Measurements from ENCODE around the gene AMBP.

AMBP gene

GRCh38 chr9:114056527-114056926 is 21.6 kb downstream of the AMBP start:
- no peaks in the 10 kb centered on the region for H3K9me3 ChIP-seq (ENCODE audit: low read length)
- no peak overlapping the region for H3K9ac ChIP-seq (ENCODE audit: low read length)
- no peaks in the 10 kb centered on the region for H4K20me1 ChIP-seq (ENCODE audit: insufficient read depth, low read length)
- H3K27ac ChIP-seq (ENCODE audit: low read depth, low read length, poor library complexity, severe bottlenecking), result no peak overlapping the region
- no peak overlapping the region for H3K4me2 ChIP-seq (ENCODE audit: low read length)
- H3K4me3 ChIP-seq (ENCODE audit: low read depth, low read length, poor library complexity, severe bottlenecking), result no peak overlapping the region
- H3K4me1 ChIP-seq (ENCODE audit: insufficient read depth, low read length, severe bottlenecking), result no peaks in the 10 kb centered on the region
- H2AFZ ChIP-seq (ENCODE audit: low read length), result no peak overlapping the region
- TF ChIP-seq EZH2 (IDR thresholded peaks at IDR 0.05; ENCODE audit: borderline replicate concordance, low read length), result no peak
- no peak for TF ChIP-seq CTCF (IDR thresholded peaks at IDR 0.05; ENCODE audit: low read length)
- H3K9me2 ChIP-seq (ENCODE audit: low read depth, low read length), result no peaks in the 10 kb centered on the region
- H3K36me3 ChIP-seq (ENCODE audit: insufficient read depth, low read length), result no peaks in the 10 kb centered on the region
- no peaks in the 10 kb centered on the region for H3K79me2 ChIP-seq (ENCODE audit: insufficient read depth, low read length)
- no peaks in the 10 kb centered on the region for H3K27me3 ChIP-seq (ENCODE audit: insufficient read depth, low read length)
- no peaks in the 10 kb centered on the region for H3F3A ChIP-seq (ENCODE audit: insufficient read depth, low read length)

GRCh38 chr9:114055894-114056293 is 22.2 kb downstream of the AMBP start:
- Histone ChIP-seq H3K4me2 (ENCODE audit: low read length) (no peak overlapping the region), H3K36me3 (ENCODE audit: insufficient read depth, low read length) (no peaks in the 10 kb centered on the region), H3K9ac (ENCODE audit: low read length) (no peak overlapping the region), H3K9me3 (ENCODE audit: low read length) (no peaks in the 10 kb centered on the region), H3K79me2 (ENCODE audit: insufficient read depth, low read length) (no peaks in the 10 kb centered on the region), H3K27me3 (ENCODE audit: insufficient read depth, low read length) (no peaks in the 10 kb centered on the region), H3F3A (ENCODE audit: insufficient read depth, low read length) (no peaks in the 10 kb centered on the region), H3K9me2 (ENCODE audit: low read depth, low read length) (no peaks in the 10 kb centered on the region), H3K27ac (ENCODE audit: low read depth, low read length, poor library complexity, severe bottlenecking) (no peak overlapping the region), H2AFZ (ENCODE audit: low read length) (no peak overlapping the region), H4K20me1 (ENCODE audit: insufficient read depth, low read length) (no peaks in the 10 kb centered on the region), H3K4me1 (ENCODE audit: insufficient read depth, low read length, severe bottlenecking) (no peaks in the 10 kb centered on the region), H3K4me3 (ENCODE audit: low read depth, low read length, poor library complexity, severe bottlenecking) (no peak overlapping the region)
- TF ChIP-seq EZH2 (IDR thresholded peaks at IDR 0.05; ENCODE audit: borderline replicate concordance, low read length) (no peak), CTCF (IDR thresholded peaks at IDR 0.05; ENCODE audit: low read length) (no peak)

GRCh38 chr9:114055061-114055460 is 23.0 kb downstream of the AMBP start:
- no peak overlapping the region for H3K9ac ChIP-seq (ENCODE audit: low read length)
- no peak overlapping the region for H3K4me2 ChIP-seq (ENCODE audit: low read length)
- no peaks in the 10 kb centered on the region for H3K9me2 ChIP-seq (ENCODE audit: low read depth, low read length)
- H3K4me1 ChIP-seq (ENCODE audit: insufficient read depth, low read length, severe bottlenecking), result no peaks in the 10 kb centered on the region
- H3K79me2 ChIP-seq (ENCODE audit: insufficient read depth, low read length), result no peaks in the 10 kb centered on the region
- TF ChIP-seq CTCF (IDR thresholded peaks at IDR 0.05; ENCODE audit: low read length), result no peak
- no peak for TF ChIP-seq EZH2 (IDR thresholded peaks at IDR 0.05; ENCODE audit: borderline replicate concordance, low read length)
- no peak overlapping the region for H2AFZ ChIP-seq (ENCODE audit: low read length)
- H3K27ac ChIP-seq (ENCODE audit: low read depth, low read length, poor library complexity, severe bottlenecking), result no peak overlapping the region
- no peaks in the 10 kb centered on the region for H3K9me3 ChIP-seq (ENCODE audit: low read length)
- H3F3A ChIP-seq (ENCODE audit: insufficient read depth, low read length), result no peaks in the 10 kb centered on the region
- no peak overlapping the region for H3K4me3 ChIP-seq (ENCODE audit: low read depth, low read length, poor library complexity, severe bottlenecking)
- no peaks in the 10 kb centered on the region for H3K27me3 ChIP-seq (ENCODE audit: insufficient read depth, low read length)
- no peaks in the 10 kb centered on the region for H3K36me3 ChIP-seq (ENCODE audit: insufficient read depth, low read length)
- no peaks in the 10 kb centered on the region for H4K20me1 ChIP-seq (ENCODE audit: insufficient read depth, low read length)
